ENCODE measurements around the gene ATAT1. TPM values are rescaled to one million over a fixed set of nuclear protein-coding genes. Genes with fewer than 3 reads are reported as not detected.
A peak's percentile ranks its signal among the peaks of the same experiment; 100 is the strongest.

Gene ATAT1
- total RNA-seq, 1 experiment from 2014 or later, result 10.3 TPM

DNA sequence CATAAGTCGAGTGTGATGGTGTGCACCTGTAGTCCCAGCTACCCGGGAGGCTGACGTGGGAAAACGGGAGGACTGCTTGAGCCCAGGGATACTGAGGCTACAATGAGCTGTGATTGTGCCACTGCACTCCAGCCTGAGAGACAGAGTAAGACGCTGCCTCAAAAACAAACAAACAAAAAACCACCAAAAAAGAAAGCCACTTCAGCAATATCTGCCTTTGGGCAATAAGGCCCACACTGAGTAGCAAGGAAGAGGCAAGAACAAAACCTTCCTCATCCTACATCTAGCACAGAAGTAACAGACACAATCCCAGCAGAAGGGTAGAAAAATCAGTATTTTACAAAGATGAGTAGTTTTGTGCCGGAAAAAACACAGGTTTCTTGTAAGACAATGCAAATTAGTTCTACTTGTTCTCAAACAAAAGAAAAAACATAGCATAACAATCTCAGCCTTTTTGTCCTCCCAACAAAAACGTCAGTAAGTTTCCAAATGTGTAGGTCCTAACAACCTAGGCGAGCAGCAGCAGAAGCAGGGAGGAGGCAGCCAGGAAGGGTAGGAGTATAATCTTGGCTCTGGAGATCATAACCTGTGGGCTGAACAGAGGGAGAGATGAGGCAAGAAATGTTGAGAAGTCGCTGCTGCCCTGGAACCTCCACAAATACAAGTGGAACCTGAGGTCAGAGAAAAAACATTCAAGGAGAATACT lies 15.4 kb upstream of the ATAT1 start:
- Histone ChIP-seq H3K9ac (ENCODE audit: low read length) (no peak overlapping the region), H3K27me3 (ENCODE audit: low read length) (no peaks in the 10 kb centered on the region), H3K4me1 (ENCODE audit: low read length) (peaks cover 45% of the 10 kb centered on the region), H3K27ac (ENCODE audit: low read length) (peak overlapping the region; percentile 94; the same call in 1 of the 2 replicates), H2AFZ (ENCODE audit: low read length) (no peak overlapping the region), H4K20me1 (ENCODE audit: insufficient read depth, low read depth, low read length) (peaks cover 16% of the 10 kb centered on the region), H3K4me3 (ENCODE audit: low read length) (no peak overlapping the region), H3K9me2 (replicated peaks; ENCODE audit: insufficient read depth, low read length) (no peaks in the 10 kb centered on the region), H3K36me3 (ENCODE audit: insufficient read depth, low read length) (peaks cover 53% of the 10 kb centered on the region), H3K9me3 (ENCODE audit: low read length) (no peaks in the 10 kb centered on the region), H3K79me2 (ENCODE audit: low read length) (peaks cover 28% of the 10 kb centered on the region), H3K4me2 (ENCODE audit: low read depth, low read length, poor library complexity, severe bottlenecking) (no peak overlapping the region)
- DNase-seq, result no peak

DNA sequence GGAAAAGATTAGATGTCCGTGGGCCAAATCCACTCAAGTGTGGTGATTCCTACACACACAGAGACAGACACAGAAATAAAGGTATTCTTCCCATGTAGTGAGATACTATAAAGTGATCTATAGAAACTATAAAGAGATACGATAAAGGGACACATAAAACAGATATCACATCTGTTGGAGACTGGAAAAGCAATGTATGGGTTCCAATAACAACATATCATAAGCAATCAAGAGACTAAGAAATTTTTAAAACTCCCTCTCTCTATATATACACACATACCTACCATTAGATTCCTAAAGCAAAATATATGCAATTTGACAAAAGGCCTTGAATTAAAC lies 14.8 kb upstream of the ATAT1 start:
- Histone ChIP-seq H3K4me2 (ENCODE audit: low read depth, low read length, poor library complexity, severe bottlenecking) (no peak overlapping the region), H3K4me1 (ENCODE audit: low read length) (peaks cover 47% of the 10 kb centered on the region), H3K79me2 (ENCODE audit: low read length) (peaks cover 33% of the 10 kb centered on the region), H3K9me3 (ENCODE audit: low read length) (no peaks in the 10 kb centered on the region), H2AFZ (ENCODE audit: low read length) (no peak overlapping the region), H3K9me2 (replicated peaks; ENCODE audit: insufficient read depth, low read length) (no peaks in the 10 kb centered on the region), H3K9ac (ENCODE audit: low read length) (no peak overlapping the region), H4K20me1 (ENCODE audit: insufficient read depth, low read depth, low read length) (peaks cover 10% of the 10 kb centered on the region), H3K27me3 (ENCODE audit: low read length) (no peaks in the 10 kb centered on the region), H3K27ac (ENCODE audit: low read length) (peak overlapping the region; percentile 94), H3K4me3 (ENCODE audit: low read length) (no peak overlapping the region), H3K36me3 (ENCODE audit: insufficient read depth, low read length) (peaks cover 53% of the 10 kb centered on the region)
- DNase-seq, result no peak

DNA sequence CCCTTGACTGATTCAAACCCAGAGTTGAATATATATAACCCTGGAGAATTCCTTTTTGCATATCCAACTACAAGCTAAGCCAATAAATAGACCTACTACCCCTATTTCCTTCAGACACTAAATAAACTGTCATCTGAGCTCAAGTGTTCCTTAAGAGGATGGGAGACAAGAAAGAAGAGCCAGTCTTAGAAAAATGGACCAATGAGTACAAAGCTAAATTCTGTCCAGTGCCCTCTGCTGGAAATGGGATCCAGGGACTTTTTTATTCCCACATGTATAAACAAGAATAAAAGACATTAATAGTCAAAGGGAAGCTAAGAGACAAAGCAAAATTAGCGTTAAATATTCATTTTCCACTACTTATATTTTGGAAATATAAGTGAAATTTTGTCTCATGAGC lies 14.5 kb upstream of the ATAT1 start:
- peak overlapping the region; percentile 94 for H3K27ac ChIP-seq (ENCODE audit: low read length)
- H3K9ac ChIP-seq (ENCODE audit: low read length), result no peak overlapping the region
- no peak overlapping the region for H3K4me3 ChIP-seq (ENCODE audit: low read length)
- no peaks in the 10 kb centered on the region for H3K9me2 ChIP-seq (replicated peaks; ENCODE audit: insufficient read depth, low read length)
- H3K36me3 ChIP-seq (ENCODE audit: insufficient read depth, low read length), result peaks cover 51% of the 10 kb centered on the region
- H3K4me1 ChIP-seq (ENCODE audit: low read length), result peaks cover 47% of the 10 kb centered on the region
- H3K4me2 ChIP-seq (ENCODE audit: low read depth, low read length, poor library complexity, severe bottlenecking), result peak overlapping the region; percentile 100
- peak; percentile 69 for DNase-seq
- no peak overlapping the region for H2AFZ ChIP-seq (ENCODE audit: low read length)
- peaks cover 8% of the 10 kb centered on the region for H4K20me1 ChIP-seq (ENCODE audit: insufficient read depth, low read depth, low read length)
- H3K27me3 ChIP-seq (ENCODE audit: low read length), result no peaks in the 10 kb centered on the region
- H3K9me3 ChIP-seq (ENCODE audit: low read length), result no peaks in the 10 kb centered on the region
- peaks cover 36% of the 10 kb centered on the region for H3K79me2 ChIP-seq (ENCODE audit: low read length)

DNA sequence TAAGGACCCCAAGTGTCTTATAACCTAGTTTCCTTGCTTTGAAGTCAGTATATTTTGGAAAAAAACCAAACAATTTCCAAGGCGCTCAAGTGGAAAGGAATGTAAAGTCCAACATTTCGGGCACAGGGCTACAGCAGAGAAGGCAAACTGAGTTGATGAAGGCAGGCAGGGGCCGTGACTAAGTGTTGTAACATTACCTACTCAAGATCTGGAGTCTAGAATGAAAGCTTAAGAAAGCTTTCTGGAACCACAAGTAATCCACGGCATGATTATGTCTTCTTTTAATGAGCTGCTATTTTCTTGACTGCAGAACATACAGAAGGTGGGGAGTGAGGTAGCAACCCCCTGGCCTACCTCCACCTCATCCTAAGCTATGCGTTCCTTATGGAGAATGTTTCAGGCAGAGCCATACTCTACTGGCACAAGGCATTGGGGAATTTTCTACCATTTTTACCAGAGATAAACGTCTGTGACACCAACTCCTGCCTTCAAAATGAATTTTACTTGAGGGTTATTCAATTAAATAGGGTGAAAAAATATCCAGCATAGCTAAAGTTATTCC lies 13.9 kb upstream of the ATAT1 start:
- H3K9me3 ChIP-seq (ENCODE audit: low read length), result no peaks in the 10 kb centered on the region
- DNase-seq, result peak; percentile 61
- H3K4me2 ChIP-seq (ENCODE audit: low read depth, low read length, poor library complexity, severe bottlenecking), result peak overlapping the region; percentile 100
- H3K9ac ChIP-seq (ENCODE audit: low read length), result 0 out of 2 replicates have a peak overlapping the region, but pooled peaks have one; percentile 23
- peaks cover 36% of the 10 kb centered on the region for H3K79me2 ChIP-seq (ENCODE audit: low read length)
- H3K4me3 ChIP-seq (ENCODE audit: low read length), result no peak overlapping the region
- H4K20me1 ChIP-seq (ENCODE audit: insufficient read depth, low read depth, low read length), result peaks cover 4% of the 10 kb centered on the region; the same call in 1 of the 2 replicates
- H3K4me1 ChIP-seq (ENCODE audit: low read length), result peaks cover 47% of the 10 kb centered on the region
- H3K36me3 ChIP-seq (ENCODE audit: insufficient read depth, low read length), result peaks cover 46% of the 10 kb centered on the region
- H3K9me2 ChIP-seq (replicated peaks; ENCODE audit: insufficient read depth, low read length), result no peaks in the 10 kb centered on the region
- peak overlapping the region; percentile 94 for H3K27ac ChIP-seq (ENCODE audit: low read length)
- H3K27me3 ChIP-seq (ENCODE audit: low read length), result no peaks in the 10 kb centered on the region
- no peak overlapping the region for H2AFZ ChIP-seq (ENCODE audit: low read length)

DNA sequence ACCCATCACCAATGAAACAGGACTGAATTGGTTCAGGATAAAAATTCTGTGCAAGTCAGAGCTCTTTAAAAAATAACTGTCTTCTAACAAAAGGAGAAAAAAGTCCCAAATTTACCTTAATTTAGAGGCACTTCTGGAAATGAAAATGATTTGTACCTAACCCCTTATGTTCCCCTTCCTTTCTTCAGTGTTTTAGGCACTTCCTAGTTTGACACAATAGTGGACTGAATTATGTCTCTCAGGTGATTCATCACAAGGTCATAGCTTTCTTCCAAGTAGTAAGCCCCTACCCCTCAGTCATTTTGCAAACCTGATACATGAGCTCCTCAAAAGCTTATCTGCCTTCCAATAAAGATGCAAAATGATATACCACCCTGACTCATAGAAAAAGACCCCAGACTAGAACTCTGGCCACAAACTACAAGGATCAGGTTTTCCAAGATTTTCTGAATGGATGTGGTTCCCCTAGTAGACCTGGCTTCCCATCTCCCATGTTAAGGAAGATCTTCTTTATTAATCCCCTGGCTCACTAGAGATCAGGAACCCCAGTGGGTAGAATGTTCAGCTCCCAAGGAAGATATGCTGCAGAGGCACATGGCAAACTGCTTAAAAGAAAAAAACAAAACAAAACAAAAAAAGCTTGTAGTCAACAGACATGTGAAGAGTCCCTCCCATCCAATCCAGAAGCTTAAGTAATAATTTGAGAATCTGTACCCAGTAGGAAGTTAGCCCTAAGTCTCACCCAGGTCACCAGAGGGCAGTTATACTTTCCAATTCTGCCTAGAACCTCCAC lies 13.2 kb upstream of the ATAT1 start:
- Histone ChIP-seq H3K4me1 (ENCODE audit: low read length) (peaks cover 49% of the 10 kb centered on the region), H4K20me1 (ENCODE audit: insufficient read depth, low read depth, low read length) (peaks cover 4% of the 10 kb centered on the region; the same call in 1 of the 2 replicates), H3K9me2 (replicated peaks; ENCODE audit: insufficient read depth, low read length) (no peaks in the 10 kb centered on the region), H3K36me3 (ENCODE audit: insufficient read depth, low read length) (peaks cover 45% of the 10 kb centered on the region), H3K27me3 (ENCODE audit: low read length) (no peaks in the 10 kb centered on the region), H3K9ac (ENCODE audit: low read length) (peak overlapping the region; percentile 23; the same call in 1 of the 2 replicates), H3K4me3 (ENCODE audit: low read length) (no peak overlapping the region), H2AFZ (ENCODE audit: low read length) (no peak overlapping the region), H3K9me3 (ENCODE audit: low read length) (no peaks in the 10 kb centered on the region), H3K79me2 (ENCODE audit: low read length) (peaks cover 43% of the 10 kb centered on the region), H3K4me2 (ENCODE audit: low read depth, low read length, poor library complexity, severe bottlenecking) (peak overlapping the region; percentile 100), H3K27ac (ENCODE audit: low read length) (peak overlapping the region; percentile 94)
- DNase-seq, result peak; percentile 65

DNA sequence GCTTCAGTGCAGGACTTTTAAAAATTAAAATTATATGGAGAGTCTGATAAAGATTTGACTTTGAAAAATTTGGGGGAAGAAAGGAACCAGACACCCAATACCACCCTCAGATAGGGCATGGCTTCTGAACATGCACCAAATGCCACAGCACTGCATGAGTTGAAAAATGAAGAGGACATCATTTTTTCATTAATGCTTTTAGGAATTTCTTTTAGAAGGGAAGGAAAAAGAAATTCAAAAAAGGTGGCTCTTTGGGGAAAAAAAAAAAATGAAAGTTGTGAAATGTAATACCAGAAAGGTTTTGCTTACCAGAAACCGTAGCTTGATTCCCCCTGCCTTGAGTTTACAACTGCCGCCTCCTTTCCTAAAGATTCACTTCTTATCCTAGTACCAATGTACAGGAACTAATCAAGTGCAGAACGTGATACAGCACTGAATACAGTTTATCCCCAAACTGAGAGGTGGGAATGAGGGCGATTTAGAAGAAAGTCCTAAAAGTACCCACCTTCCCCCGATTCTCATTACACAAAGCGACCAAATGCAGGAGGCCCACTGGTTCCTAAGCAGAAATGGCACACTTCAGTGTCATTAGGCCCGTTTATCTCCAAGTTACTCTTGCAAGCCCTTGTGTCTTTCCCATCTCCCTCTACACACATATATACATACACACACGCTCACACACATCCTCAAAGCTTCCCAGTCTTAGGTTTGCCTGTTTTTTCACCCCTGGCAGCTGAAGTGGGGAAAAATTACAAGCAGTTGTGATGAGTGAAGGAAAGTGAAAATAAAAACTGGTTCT lies 12.4 kb upstream of the ATAT1 start:
- Histone ChIP-seq H2AFZ (ENCODE audit: low read length) (no peak overlapping the region), H3K9ac (ENCODE audit: low read length) (peak overlapping the region; percentile 61), H3K9me2 (replicated peaks; ENCODE audit: insufficient read depth, low read length) (no peaks in the 10 kb centered on the region), H3K27ac (ENCODE audit: low read length) (peak overlapping the region; percentile 94), H3K79me2 (ENCODE audit: low read length) (peaks cover 51% of the 10 kb centered on the region), H3K4me1 (ENCODE audit: low read length) (peaks cover 57% of the 10 kb centered on the region), H3K4me3 (ENCODE audit: low read length) (peak overlapping the region; percentile 54), H4K20me1 (ENCODE audit: insufficient read depth, low read depth, low read length) (peaks cover 4% of the 10 kb centered on the region; the same call in 1 of the 2 replicates), H3K27me3 (ENCODE audit: low read length) (no peaks in the 10 kb centered on the region), H3K9me3 (ENCODE audit: low read length) (no peaks in the 10 kb centered on the region), H3K4me2 (ENCODE audit: low read depth, low read length, poor library complexity, severe bottlenecking) (peak overlapping the region; percentile 100), H3K36me3 (ENCODE audit: insufficient read depth, low read length) (peaks cover 37% of the 10 kb centered on the region)
- DNase-seq, result peak; percentile 55

DNA sequence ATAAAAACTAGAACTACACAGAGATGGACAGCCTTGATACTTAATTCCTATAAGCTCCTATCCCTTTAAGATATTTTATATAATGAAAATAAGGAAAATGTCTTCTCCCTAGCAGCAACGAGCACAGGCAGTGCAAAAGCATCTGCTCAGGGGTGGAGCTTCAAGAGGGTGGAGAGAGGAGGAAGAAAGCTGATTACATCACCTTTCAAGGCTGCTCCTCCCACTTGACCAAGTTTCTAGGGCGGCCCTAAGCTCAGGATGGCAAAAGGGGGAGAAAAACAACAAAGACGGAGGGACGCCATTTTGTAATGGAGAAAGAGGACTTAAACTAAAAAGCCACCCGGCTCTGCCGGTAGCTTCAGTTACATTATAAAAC lies 11.8 kb upstream of the ATAT1 start:
- H4K20me1 ChIP-seq (ENCODE audit: insufficient read depth, low read depth, low read length), result peaks cover 4% of the 10 kb centered on the region; the same call in 1 of the 2 replicates
- peaks cover 60% of the 10 kb centered on the region for H3K4me1 ChIP-seq (ENCODE audit: low read length)
- H3K36me3 ChIP-seq (ENCODE audit: insufficient read depth, low read length), result peaks cover 37% of the 10 kb centered on the region
- peak overlapping the region; percentile 96 for H3K4me3 ChIP-seq (ENCODE audit: low read length)
- peak overlapping the region; percentile 99 for H3K9ac ChIP-seq (ENCODE audit: low read length)
- peak overlapping the region; percentile 100 for H3K4me2 ChIP-seq (ENCODE audit: low read depth, low read length, poor library complexity, severe bottlenecking)
- H3K79me2 ChIP-seq (ENCODE audit: low read length), result peaks cover 57% of the 10 kb centered on the region
- H3K27ac ChIP-seq (ENCODE audit: low read length), result peak overlapping the region; percentile 94
- no peaks in the 10 kb centered on the region for H3K27me3 ChIP-seq (ENCODE audit: low read length)
- DNase-seq, result peak; percentile 97
- H2AFZ ChIP-seq (ENCODE audit: low read length), result no peak overlapping the region
- H3K9me3 ChIP-seq (ENCODE audit: low read length), result no peaks in the 10 kb centered on the region
- no peaks in the 10 kb centered on the region for H3K9me2 ChIP-seq (replicated peaks; ENCODE audit: insufficient read depth, low read length)

Data from Karpas-422 (cell line).